GM10266 (cell line): ENCODE results near the gene MAPK14.
A peak's percentile ranks its signal among the peaks of the same experiment; 100 is the strongest.
"Not testable (repeated sequence)": the region's sequence is repeated elsewhere in the genome, so short reads cannot be mapped to it uniquely, and the experiment has no call there.

ENCODE experiments used
- DNase-seq: peaks from one replicate; pipeline ENCODE4 v3.0.0; 2012; ENCODE audit errors: extremely low spot score
- TF ChIP-seq, protein P1 (sequence below): IDR thresholded peaks from 2 replicates; pipeline ENCODE4 v1.5.1; 2012; ENCODE audit warnings: mild to moderate bottlenecking, low read depth; ENCODE audit not compliant: control insufficient read depth, insufficient read depth; ENCODE audit errors: missing control alignments

MAPK14 gene

GRCh38 chr6:36126553-36127458 lies 99.2 kb downstream of the MAPK14 start:
- DNase-seq: no peak
- TF ChIP-seq, protein P1, sequence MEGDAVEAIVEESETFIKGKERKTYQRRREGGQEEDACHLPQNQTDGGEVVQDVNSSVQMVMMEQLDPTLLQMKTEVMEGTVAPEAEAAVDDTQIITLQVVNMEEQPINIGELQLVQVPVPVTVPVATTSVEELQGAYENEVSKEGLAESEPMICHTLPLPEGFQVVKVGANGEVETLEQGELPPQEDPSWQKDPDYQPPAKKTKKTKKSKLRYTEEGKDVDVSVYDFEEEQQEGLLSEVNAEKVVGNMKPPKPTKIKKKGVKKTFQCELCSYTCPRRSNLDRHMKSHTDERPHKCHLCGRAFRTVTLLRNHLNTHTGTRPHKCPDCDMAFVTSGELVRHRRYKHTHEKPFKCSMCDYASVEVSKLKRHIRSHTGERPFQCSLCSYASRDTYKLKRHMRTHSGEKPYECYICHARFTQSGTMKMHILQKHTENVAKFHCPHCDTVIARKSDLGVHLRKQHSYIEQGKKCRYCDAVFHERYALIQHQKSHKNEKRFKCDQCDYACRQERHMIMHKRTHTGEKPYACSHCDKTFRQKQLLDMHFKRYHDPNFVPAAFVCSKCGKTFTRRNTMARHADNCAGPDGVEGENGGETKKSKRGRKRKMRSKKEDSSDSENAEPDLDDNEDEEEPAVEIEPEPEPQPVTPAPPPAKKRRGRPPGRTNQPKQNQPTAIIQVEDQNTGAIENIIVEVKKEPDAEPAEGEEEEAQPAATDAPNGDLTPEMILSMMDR: no peak

GRCh38 chr6:36127462-36128016 lies 99.9 kb downstream of the MAPK14 start:
- TF ChIP-seq, protein P1: no peak
- no peak for DNase-seq

GRCh38 chr6:36128073-36128472 lies 100.5 kb downstream of the MAPK14 start:
- DNase-seq: no peak
- TF ChIP-seq, protein P1: no peak

GRCh38 chr6:36128793-36129192 lies 101.2 kb downstream of the MAPK14 start:
- TF ChIP-seq, protein P1: no peak
- no peak for DNase-seq

DNA sequence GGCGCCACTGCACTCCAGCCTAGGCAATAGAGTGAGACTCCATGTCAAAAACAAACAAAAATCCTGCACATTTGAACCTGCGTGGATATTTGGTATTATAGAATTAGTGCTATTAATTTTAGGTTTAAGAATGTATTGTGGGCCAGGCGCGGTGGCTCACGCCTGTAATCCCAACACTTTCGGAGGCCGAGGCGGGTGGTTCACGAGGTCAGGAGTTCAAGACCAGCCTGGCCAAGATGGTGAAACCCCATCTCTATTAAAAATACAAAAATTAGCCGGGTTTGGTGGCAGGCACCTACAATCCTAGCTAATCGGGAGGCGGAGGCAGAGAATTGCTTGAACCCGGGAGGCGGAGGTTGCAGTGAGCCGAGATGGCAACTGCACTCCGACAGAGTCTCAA lies 101.7 kb downstream of the MAPK14 start:
- not testable (repeated sequence) for DNase-seq

- TF ChIP-seq, protein P1: no peak
- DNase-seq: no peak
Observed at GRCh38 chr6:36129941-36130666, 102.5 kb downstream of the MAPK14 start, which contains the start of gene MAPK13. Gene MAPK13, plus strand, starts transcription at chr6:36130513. Its CDS starts 70 bp downstream, at chr6:36130583.

DNA sequence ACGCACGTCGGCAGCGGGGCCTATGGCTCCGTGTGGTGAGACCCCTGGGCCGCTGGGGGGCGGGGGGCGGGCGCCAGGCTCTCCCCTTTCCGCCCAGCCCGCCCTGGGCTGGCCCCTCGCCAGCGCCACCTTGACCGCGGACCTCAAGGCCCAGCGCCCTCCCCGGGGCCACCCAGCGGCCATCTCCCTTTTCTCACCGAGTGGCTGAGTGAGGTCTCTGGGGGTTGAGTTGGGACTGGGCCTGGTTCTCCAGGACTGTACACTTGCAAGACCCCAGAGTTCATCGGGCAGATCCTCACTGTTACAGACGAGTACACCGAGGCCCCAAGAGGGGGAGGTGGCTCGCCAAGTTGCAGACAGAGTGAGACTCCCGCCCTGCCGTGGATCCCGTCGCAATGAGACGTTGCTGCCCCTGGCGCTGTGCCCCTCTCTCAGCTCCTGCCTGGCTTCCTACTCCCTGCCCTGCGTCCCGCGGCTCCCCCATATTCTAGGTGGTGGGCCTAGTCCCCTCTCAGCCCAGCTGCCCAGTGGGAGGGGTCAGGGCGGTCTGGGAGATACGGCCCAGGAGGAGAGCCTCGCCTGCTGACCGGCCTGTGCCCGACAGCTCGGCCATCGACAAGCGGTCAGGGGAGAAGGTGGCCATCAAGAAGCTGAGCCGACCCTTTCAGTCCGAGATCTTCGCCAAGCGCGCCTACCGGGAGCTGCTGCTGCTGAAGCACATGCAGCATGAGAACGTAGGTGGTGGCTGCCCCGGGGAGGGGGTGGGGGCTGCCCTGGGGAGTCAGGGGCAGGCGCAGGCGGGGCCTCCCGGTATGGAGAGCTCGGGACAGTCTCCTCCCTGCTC lies 103.3 kb downstream of the MAPK14 start:
- TF ChIP-seq, protein P1: peak; percentile 36
- peak; percentile 73 for DNase-seq
